Measurements from ENCODE around the gene PROM1.

Gene PROM1

GRCh38 chr4:15996773-15997172, 87.0 kb downstream of the PROM1 start:
- Histone ChIP-seq H3K27me3 (replicated peaks; ENCODE audit: control insufficient read depth, insufficient read depth, low read length) (no peaks in the 10 kb centered on the region), H3K36me3 (ENCODE audit: control insufficient read depth, insufficient read depth, low read length) (no peaks in the 10 kb centered on the region), H3K4me3 (replicated peaks; ENCODE audit: low read depth, low read length) (no peak overlapping the region)
- DNase-seq (ENCODE audit: extremely low read depth, insufficient read length) = no peak
- TF ChIP-seq, protein P1, sequence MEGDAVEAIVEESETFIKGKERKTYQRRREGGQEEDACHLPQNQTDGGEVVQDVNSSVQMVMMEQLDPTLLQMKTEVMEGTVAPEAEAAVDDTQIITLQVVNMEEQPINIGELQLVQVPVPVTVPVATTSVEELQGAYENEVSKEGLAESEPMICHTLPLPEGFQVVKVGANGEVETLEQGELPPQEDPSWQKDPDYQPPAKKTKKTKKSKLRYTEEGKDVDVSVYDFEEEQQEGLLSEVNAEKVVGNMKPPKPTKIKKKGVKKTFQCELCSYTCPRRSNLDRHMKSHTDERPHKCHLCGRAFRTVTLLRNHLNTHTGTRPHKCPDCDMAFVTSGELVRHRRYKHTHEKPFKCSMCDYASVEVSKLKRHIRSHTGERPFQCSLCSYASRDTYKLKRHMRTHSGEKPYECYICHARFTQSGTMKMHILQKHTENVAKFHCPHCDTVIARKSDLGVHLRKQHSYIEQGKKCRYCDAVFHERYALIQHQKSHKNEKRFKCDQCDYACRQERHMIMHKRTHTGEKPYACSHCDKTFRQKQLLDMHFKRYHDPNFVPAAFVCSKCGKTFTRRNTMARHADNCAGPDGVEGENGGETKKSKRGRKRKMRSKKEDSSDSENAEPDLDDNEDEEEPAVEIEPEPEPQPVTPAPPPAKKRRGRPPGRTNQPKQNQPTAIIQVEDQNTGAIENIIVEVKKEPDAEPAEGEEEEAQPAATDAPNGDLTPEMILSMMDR (IDR thresholded peaks at IDR 0.05; ENCODE audit: insufficient read depth, low read length, poor library complexity, severe bottlenecking) = no peak

GRCh38 chr4:15995826-15996225, 88.0 kb downstream of the PROM1 start:
- TF ChIP-seq, protein P1 (IDR thresholded peaks at IDR 0.05; ENCODE audit: insufficient read depth, low read length, poor library complexity, severe bottlenecking) = no peak
- Histone ChIP-seq H3K4me3 (replicated peaks; ENCODE audit: low read depth, low read length) (no peak overlapping the region), H3K36me3 (ENCODE audit: control insufficient read depth, insufficient read depth, low read length) (no peaks in the 10 kb centered on the region), H3K27me3 (replicated peaks; ENCODE audit: control insufficient read depth, insufficient read depth, low read length) (no peaks in the 10 kb centered on the region)
- no peak for DNase-seq (ENCODE audit: extremely low read depth, insufficient read length)

- Histone ChIP-seq H3K27me3 (replicated peaks; ENCODE audit: control insufficient read depth, insufficient read depth, low read length) (no peaks in the 10 kb centered on the region), H3K4me3 (replicated peaks; ENCODE audit: low read depth, low read length) (no peak overlapping the region), H3K36me3 (ENCODE audit: control insufficient read depth, insufficient read depth, low read length) (no peaks in the 10 kb centered on the region)
- no peak for DNase-seq (ENCODE audit: extremely low read depth, insufficient read length)
- TF ChIP-seq, protein P1 (IDR thresholded peaks at IDR 0.05; ENCODE audit: insufficient read depth, low read length, poor library complexity, severe bottlenecking) = no peak
Observed at GRCh38 chr4:15992167-15992485, 91.7 kb downstream of the PROM1 start.

- TF ChIP-seq, protein P1 (IDR thresholded peaks at IDR 0.05; ENCODE audit: insufficient read depth, low read length, poor library complexity, severe bottlenecking) = no peak
- Histone ChIP-seq H3K36me3 (ENCODE audit: control insufficient read depth, insufficient read depth, low read length) (no peaks in the 10 kb centered on the region), H3K27me3 (replicated peaks; ENCODE audit: control insufficient read depth, insufficient read depth, low read length) (no peaks in the 10 kb centered on the region; the same call in 1 of the 2 replicates), H3K4me3 (replicated peaks; ENCODE audit: low read depth, low read length) (no peak overlapping the region)
- DNase-seq (ENCODE audit: extremely low read depth, insufficient read length) = no peak
Observed at GRCh38 chr4:15990570-15991285, 93.1 kb downstream of the PROM1 start.

- Histone ChIP-seq H3K36me3 (ENCODE audit: control insufficient read depth, insufficient read depth, low read length) (no peaks in the 10 kb centered on the region), H3K27me3 (replicated peaks; ENCODE audit: control insufficient read depth, insufficient read depth, low read length) (no peaks in the 10 kb centered on the region; the same call in 1 of the 2 replicates), H3K4me3 (replicated peaks; ENCODE audit: low read depth, low read length) (no peak overlapping the region)
- TF ChIP-seq, protein P1 (IDR thresholded peaks at IDR 0.05; ENCODE audit: insufficient read depth, low read length, poor library complexity, severe bottlenecking) = no peak
- no peak for DNase-seq (ENCODE audit: extremely low read depth, insufficient read length)
Observed at GRCh38 chr4:15989424-15989823, 94.4 kb downstream of the PROM1 start.

DNA sequence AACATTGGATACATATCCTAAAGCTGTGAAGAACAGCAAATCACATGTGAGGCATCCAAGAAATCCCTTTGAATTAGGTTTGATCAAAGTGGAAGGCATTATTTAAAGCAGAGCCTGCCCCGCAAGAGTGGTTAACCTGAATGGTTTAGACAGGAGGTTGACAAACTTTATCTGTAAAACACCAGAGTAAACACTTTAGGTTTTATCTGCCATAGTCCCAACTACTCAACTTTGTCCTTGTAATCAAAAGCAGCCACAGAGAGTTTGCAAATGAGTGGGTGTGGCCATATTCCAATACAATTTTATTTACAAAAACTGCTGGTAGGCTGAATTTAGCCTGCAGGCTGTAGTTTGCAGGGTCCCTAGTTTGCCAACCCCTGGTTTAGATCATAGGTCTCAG, 95.6 kb downstream of the PROM1 start:
- H3K27me3 ChIP-seq (replicated peaks; ENCODE audit: control insufficient read depth, insufficient read depth, low read length) = no peaks in the 10 kb centered on the region; the same call in 1 of the 2 replicates
- TF ChIP-seq, protein P1 (IDR thresholded peaks at IDR 0.05; ENCODE audit: insufficient read depth, low read length, poor library complexity, severe bottlenecking) = no peak
- DNase-seq (ENCODE audit: extremely low read depth, insufficient read length) = no peak
- H3K36me3 ChIP-seq (ENCODE audit: control insufficient read depth, insufficient read depth, low read length) = no peaks in the 10 kb centered on the region
- H3K4me3 ChIP-seq (replicated peaks; ENCODE audit: low read depth, low read length) = no peak overlapping the region

Data from GM06990 (cell line).